Mucosa of stomach (tissue), 1 donor: ENCODE measurements around the gene F13A1.

Experiments used
- H3K27me3 ChIP-seq: one replicate; pipeline ENCODE4 v1.7.0; 2013; ENCODE audit warnings: mild to moderate bottlenecking, low read length; ENCODE audit not compliant: control insufficient read depth, insufficient read depth
- H3K36me3 ChIP-seq: one replicate; pipeline ENCODE4 v1.7.0; 2013; ENCODE audit warnings: low read length; ENCODE audit not compliant: control insufficient read depth, insufficient read depth
- H3K4me1 ChIP-seq: one replicate; pipeline ENCODE4 v1.7.0; 2013; ENCODE audit warnings: mild to moderate bottlenecking, low read length; ENCODE audit not compliant: control insufficient read depth, insufficient read depth
- H3K4me3 ChIP-seq: one replicate; pipeline ENCODE4 v1.7.0; 2013; ENCODE audit warnings: low read length
- H3K9ac ChIP-seq: one replicate; pipeline ENCODE4 v1.7.0; 2013; ENCODE audit warnings: mild to moderate bottlenecking, low read length, moderate library complexity
- H3K9me3 ChIP-seq: one replicate; pipeline ENCODE4 v1.7.0; 2013; ENCODE audit warnings: mild to moderate bottlenecking, low read length, moderate library complexity; ENCODE audit not compliant: control insufficient read depth
- donor health status: Pancreatic carcinoma.

The F13A1 gene

DNA sequence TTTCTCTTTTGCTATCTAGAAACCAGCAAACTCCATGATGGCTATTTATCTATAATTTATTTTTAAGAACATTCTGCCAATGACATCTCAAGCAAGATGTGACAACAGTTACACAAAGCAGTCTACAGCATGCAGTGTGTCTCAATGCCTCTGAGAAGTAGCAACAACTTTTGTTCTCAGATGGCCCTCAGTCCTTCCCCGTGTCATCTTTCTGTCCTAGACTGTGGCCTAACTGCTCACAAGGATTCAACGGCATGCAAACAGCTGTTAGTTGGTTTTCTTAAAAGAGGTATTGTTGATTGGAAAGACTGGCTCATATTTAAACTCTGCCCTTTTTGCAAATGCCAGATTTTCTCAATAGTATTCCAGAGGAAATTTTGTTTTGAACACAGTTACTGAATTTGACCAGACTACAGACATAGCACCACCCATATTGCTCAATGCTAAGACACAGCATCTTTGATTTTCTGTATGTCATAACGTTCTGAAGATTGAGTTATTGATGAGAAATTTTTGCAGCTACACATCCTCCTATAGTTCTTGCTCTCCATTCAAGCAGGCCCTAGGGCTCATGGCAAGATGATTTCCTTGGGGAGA is 26.1 kb upstream of the F13A1 start:
- no peak overlapping the region for H3K9ac ChIP-seq
- H3K9me3 ChIP-seq, result no peaks in the 10 kb centered on the region
- no peaks in the 10 kb centered on the region for H3K36me3 ChIP-seq
- H3K4me1 ChIP-seq, result no peaks in the 10 kb centered on the region
- no peak overlapping the region for H3K4me3 ChIP-seq
- H3K27me3 ChIP-seq, result no peaks in the 10 kb centered on the region

DNA sequence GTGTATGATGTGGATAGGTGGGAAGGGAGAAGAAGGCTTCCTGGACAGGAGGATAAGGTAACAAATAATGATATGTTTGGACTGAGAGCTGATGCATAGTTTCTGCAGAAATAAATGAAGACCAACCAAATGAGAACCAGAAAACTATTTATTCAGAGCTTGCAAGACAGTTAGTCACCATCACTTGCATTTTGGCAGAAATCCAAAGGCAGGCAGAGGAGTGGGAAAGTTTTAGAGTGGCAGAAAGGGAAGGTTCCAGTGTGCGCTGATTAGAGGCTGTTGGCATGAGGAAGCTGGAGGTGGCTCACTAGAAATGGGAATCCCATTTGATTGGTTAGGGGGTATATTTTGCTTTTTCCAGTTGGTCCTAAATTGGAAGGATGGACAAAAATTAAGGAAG is 13.0 kb upstream of the F13A1 start:
- Histone ChIP-seq H3K36me3 (no peaks in the 10 kb centered on the region), H3K4me3 (no peak overlapping the region), H3K9ac (no peak overlapping the region), H3K4me1 (no peaks in the 10 kb centered on the region), H3K9me3 (no peaks in the 10 kb centered on the region), H3K27me3 (peaks cover 2% of the 10 kb centered on the region)

DNA sequence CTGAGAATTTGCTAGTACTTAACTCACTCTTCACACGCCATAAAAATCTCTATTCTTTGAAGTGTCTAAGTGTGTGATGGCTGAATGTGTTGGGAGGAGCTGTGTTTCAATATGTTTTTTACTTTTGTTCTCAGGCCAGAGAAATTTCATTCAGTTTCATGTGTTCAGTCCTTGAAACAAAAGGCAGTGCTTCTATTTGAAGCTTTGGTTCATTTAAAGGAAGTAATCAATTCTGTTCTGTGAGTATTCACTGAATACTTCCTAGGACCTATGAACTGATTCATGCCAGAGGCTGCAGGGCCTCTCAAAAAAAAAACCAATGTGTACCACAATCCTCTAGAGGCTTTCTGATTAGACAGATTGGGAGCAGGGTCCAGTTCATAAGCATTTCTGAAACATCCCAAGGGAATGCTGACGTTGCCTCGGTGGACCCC is 12.4 kb upstream of the F13A1 start:
- Histone ChIP-seq H3K9ac (no peak overlapping the region), H3K9me3 (no peaks in the 10 kb centered on the region), H3K27me3 (peaks cover 2% of the 10 kb centered on the region), H3K36me3 (no peaks in the 10 kb centered on the region), H3K4me1 (no peaks in the 10 kb centered on the region), H3K4me3 (no peak overlapping the region)

GRCh38 chr6:6331946-6332601 is 11.6 kb upstream of the F13A1 start:
- Histone ChIP-seq H3K4me3 (no peak overlapping the region), H3K36me3 (no peaks in the 10 kb centered on the region), H3K9ac (no peak overlapping the region), H3K27me3 (peaks cover 2% of the 10 kb centered on the region), H3K4me1 (no peaks in the 10 kb centered on the region), H3K9me3 (no peaks in the 10 kb centered on the region)

DNA sequence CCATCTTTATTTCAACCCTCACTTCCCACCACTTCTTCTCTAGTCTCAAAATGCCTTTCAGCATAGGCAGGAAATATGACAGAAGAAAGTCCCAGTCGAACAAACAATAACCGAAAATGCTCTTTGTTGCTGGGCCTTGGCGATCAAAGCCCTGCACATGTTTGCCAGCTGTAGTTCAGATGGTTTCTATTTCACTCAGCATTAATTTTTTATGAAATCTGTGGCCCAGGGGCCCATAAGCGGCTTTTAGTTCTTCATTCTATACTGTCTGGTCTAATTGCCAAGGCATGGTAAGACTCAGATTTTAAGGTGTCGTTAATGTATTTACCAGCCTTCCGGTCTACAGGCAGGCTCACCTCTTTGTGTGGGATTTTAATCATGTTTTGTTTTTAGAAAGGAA is 10.9 kb upstream of the F13A1 start:
- H3K27me3 ChIP-seq, result peaks cover 2% of the 10 kb centered on the region
- no peak overlapping the region for H3K4me3 ChIP-seq
- H3K4me1 ChIP-seq, result no peaks in the 10 kb centered on the region
- H3K9ac ChIP-seq, result no peak overlapping the region
- no peaks in the 10 kb centered on the region for H3K36me3 ChIP-seq
- H3K9me3 ChIP-seq, result no peaks in the 10 kb centered on the region

GRCh38 chr6:6330407-6330806 is 9.9 kb upstream of the F13A1 start:
- H3K36me3 ChIP-seq, result no peaks in the 10 kb centered on the region
- no peak overlapping the region for H3K4me3 ChIP-seq
- H3K4me1 ChIP-seq, result no peaks in the 10 kb centered on the region
- no peak overlapping the region for H3K9ac ChIP-seq
- H3K27me3 ChIP-seq, result peaks cover 2% of the 10 kb centered on the region
- no peaks in the 10 kb centered on the region for H3K9me3 ChIP-seq

DNA sequence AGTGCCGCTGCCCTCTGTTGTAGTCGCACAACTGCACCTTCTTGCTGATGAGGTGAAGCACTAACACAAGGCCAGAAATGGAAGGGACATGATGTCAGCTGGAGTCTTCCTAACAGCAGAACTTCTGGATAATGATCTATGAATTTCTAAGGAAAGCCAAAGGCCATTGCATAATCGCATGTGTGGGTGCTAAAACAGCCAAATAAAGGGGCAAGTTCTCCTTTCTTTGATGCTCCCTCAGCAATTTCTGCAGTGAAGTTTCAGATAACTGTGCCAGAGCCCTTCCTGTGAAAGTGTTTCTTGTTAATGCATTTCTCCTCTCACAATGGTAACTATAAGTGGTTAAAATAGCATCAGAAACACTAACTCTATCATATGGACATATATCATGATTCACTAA is 8.0 kb upstream of the F13A1 start:
- Histone ChIP-seq H3K27me3 (peaks cover 2% of the 10 kb centered on the region), H3K36me3 (no peaks in the 10 kb centered on the region), H3K4me1 (no peaks in the 10 kb centered on the region), H3K4me3 (no peak overlapping the region), H3K9me3 (no peaks in the 10 kb centered on the region), H3K9ac (no peak overlapping the region)

DNA sequence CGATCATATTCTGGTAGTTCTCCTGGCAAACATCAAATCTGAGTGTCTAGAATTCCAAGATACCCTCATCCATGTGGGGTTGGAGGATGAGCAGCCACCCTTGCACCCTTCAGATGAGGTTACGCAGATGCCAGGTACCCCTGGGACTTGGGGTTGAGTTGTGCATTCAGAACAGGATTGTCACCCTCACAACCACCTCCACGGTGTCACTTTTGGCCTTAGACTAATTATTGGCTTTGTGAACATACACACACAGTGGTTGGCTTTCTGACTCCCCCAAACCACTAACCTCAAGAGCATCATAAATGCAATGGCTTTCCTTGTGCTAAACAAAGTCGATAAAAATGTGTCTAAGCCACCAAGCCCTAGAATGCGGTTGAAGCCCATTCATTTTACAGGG is 2.9 kb upstream of the F13A1 start:
- Histone ChIP-seq H3K9ac (no peak overlapping the region), H3K4me3 (no peak overlapping the region), H3K27me3 (peaks cover 22% of the 10 kb centered on the region), H3K4me1 (no peaks in the 10 kb centered on the region), H3K9me3 (no peaks in the 10 kb centered on the region), H3K36me3 (no peaks in the 10 kb centered on the region)

DNA sequence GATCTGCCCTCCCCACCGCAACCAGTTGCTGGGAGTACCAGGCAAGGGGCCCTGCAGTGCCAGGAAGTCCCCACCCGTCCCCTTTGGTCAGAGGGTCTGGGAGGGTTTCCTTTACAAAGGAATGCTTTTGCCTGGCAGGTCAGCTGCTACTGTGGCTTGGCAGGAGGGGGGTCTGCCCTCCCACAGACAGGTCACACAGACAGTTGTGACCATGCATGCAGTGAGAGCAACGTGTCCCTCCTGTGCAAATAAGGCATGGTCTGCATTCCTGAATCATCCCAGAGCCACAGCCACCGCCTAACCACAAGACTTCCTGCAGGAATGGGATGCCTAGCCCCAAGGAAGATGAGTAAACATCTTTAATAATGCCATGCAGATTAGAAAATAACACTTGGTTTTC is 439 bp upstream of the F13A1 start:
- Histone ChIP-seq H3K36me3 (no peaks in the 10 kb centered on the region), H3K9ac (no peak overlapping the region), H3K4me1 (no peaks in the 10 kb centered on the region), H3K9me3 (no peaks in the 10 kb centered on the region), H3K4me3 (no peak overlapping the region), H3K27me3 (peaks cover 35% of the 10 kb centered on the region)

DNA sequence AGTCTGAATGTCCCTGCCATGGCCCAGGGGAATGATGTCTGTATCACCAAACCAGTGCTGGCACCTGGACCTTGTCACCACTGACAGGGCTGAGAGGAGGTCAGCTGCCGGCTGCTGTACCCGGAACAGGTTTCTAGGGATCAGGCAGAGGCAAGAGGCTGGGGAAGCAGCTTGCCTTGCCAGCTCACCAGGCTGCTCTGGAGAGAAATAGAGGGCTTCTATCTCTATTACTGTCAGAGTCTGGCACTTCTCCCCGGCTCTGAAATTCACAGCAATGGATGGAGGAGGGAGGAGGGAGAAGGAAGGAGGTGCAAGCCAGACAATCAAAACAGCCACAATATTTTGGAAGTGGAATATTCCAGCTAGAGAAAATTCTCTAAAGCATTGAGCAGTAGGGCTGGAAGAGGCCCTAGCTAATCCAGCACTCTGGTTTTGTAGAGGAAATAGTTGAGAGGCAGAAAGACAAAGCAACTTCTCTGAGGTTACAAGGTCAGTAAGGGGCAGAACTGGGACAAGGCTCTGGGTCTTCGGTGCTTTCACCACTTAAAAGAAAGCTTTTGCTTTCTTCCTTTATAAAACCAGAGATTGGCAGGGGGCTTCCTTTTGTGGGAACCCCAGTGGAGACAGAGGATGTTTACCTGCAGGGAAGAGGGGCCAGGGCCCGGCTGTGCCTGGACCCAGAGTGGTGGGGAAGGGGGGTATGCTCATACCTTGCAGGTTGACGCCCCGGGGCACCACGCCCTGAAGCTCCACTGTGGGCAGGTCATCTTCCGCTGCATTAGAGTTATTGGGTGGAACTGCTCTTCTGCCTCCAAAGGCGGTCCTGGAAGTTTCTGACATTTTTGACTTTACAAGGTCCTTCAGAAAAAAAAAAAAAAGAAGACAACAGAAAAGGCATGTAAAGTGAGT is 2.4 kb downstream of the F13A1 start:
- H3K36me3 ChIP-seq, result no peaks in the 10 kb centered on the region
- no peak overlapping the region for H3K4me3 ChIP-seq
- no peaks in the 10 kb centered on the region for H3K4me1 ChIP-seq
- no peak overlapping the region for H3K9ac ChIP-seq
- H3K9me3 ChIP-seq, result no peaks in the 10 kb centered on the region
- H3K27me3 ChIP-seq, result peaks cover 35% of the 10 kb centered on the region

DNA sequence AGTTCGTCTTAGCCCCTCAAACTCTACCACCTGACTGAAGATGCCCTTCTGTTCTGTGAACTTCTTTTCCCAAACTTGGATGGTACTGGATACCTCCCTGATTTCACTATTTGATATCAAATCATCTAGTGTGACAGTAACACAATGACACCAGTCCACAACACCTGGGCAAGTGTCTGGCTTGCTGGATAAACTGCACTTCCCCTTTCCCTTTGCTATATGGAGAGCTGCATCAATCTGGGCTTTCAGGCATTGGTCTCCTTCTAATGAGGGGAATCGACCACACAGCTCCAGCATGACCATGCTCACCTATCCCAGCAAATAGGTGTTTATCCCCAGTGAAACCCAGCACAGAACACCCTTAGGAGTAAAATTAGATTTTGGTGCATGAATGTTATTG is 3.1 kb downstream of the F13A1 start:
- Histone ChIP-seq H3K4me1 (no peaks in the 10 kb centered on the region), H3K9ac (no peak overlapping the region), H3K36me3 (no peaks in the 10 kb centered on the region), H3K4me3 (no peak overlapping the region), H3K9me3 (no peaks in the 10 kb centered on the region), H3K27me3 (peaks cover 35% of the 10 kb centered on the region)

GRCh38 chr6:6315660-6316059 is 4.8 kb downstream of the F13A1 start:
- no peaks in the 10 kb centered on the region for H3K36me3 ChIP-seq
- H3K27me3 ChIP-seq, result peaks cover 31% of the 10 kb centered on the region
- no peak overlapping the region for H3K4me3 ChIP-seq

More at GRCh38 chr6:6315660-6316059, 4.8 kb downstream of the F13A1 start:
- Histone ChIP-seq H3K4me1 (no peaks in the 10 kb centered on the region), H3K9me3 (no peaks in the 10 kb centered on the region), H3K9ac (no peak overlapping the region)
